Stimulated activated CD4-positive, alpha-beta T cell treated with anti-CD3 and anti-CD28 coated beads, Interleukin-15, amount 100 ng/mL, for 1 hour (primary cell): ENCODE results near the gene AGAP3.
A peak's percentile ranks its signal among the peaks of the same experiment; 100 is the strongest.

Source experiments
- DNase-seq, 2 donors: peaks; one replicate each; pipeline ENCODE4 v3.0.0-alpha.2; 2020; ENCODE audit warnings: low read depth in 1 of 2, low spot score in 1 of 2

The AGAP3 gene

DNA sequence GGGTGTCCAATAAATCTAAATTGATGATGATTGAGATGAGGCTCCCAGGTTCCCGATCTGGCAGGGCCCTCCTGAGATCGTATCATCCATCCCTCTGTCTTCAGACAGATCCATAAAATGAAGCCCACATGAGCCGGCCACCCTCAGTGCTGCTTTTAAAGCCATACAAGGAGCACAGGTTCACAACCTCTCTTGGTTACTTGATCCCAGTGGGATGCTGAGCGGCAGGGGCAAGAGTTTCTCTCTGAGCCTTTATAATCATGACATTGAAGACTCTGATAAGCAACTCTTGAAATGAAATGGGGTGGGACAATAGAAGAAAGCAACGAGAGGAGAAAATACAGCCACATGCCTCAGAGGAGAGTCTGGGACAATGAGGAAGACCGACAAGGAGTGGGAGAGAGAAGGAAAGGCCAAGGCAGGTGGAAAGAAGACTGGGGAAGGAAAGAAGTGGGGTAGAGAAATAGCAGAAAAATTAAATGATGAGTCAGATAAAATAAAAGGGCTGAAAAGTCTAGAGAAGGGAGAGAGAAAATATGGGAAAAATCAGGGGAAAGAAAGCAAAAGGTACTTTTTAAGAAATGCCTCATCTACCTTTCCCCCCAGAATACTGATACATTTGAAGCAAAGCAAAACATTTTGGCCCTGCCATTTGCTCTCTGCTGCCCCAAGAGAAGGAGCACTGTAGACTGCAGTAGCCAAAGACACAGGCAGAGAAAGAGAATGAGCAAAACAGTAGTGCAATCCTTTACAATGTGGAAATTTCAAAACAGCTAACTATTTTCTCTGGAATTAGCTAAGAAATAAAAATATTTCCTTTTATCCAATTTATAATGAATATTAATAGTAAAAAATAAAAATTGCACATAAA is 66.6 kb downstream of the AGAP3 start:
- DNase-seq, result no peak

DNA sequence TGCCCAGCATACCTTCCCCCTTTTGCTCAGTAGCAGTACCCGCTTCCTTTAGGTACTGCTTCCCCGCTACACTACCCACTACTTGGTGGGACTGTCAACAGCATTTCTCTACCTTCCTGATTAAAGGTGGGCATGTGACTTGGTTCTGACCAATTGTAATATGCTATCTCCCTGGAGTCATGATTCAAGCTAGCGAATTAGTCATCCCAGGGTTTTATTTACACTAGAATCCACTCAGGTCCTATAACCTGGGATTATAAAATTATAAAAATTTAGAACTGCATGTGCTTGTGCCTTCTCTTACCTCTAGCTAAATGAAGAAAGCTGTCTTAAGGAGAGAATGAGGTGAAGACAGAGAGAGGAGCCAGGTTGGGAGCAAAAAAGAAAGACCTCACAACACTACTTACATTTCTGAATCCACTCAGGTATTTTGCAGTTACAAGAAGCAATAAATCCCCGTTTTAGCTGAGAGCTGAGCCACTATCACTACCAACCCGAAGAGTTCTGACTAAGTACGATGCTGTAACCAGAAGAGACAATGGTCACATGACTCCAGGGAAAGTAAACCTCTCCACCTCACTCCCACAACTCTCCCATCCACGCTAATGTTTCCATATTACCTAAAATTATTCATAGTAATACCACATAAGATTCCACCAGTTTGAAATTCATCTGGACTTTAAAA is 71.5 kb downstream of the AGAP3 start:
- DNase-seq, result no peak

DNA sequence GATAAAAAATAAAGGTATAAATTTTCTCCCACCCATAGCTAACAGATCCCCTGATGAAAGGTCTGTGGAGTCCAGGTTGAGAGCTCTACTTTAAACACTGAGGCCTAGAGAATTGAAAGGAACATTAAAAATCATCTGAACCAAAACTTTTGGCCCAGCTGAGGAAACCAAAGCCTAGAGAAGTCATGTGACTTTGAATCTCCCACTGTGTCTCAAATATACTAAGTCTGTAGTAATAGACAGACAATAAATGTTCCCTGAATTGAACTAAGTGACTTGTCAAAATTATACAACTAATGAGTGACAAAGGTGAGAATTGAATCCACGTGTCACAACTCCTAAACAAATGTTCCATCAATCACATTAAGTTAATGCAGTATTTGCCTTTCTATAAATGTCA is 75.5 kb downstream of the AGAP3 start:
- DNase-seq, result no peak

DNA sequence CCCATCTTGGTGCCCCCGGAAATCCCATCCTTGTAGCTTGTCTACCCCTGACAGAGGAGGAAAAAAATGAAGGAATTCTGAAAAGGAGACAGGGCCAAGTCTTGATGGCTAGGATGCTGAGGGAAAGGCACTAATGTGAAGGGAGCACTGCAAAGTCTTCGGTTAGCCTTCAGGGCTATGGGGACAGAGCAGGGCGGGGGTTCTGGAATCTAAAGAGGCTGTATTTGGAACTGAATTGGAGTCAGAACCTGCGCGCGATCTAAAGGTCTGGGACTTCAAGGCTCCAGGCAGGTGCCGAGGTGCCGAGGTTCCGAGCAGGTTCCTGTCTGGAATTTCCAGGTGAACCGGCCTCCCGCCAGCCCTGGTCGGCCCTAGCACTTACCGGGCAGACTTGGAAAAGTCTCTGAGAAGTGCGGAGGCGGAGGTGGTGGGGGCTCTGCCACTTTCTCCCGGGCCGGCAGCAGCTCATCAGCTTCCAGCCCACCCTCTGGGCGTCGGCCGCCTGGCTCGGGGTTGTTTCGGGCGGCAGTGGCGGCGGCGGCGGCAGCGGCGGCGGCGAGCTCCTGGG is 80.4 kb downstream of the AGAP3 start:
- DNase-seq, result no peak

DNA sequence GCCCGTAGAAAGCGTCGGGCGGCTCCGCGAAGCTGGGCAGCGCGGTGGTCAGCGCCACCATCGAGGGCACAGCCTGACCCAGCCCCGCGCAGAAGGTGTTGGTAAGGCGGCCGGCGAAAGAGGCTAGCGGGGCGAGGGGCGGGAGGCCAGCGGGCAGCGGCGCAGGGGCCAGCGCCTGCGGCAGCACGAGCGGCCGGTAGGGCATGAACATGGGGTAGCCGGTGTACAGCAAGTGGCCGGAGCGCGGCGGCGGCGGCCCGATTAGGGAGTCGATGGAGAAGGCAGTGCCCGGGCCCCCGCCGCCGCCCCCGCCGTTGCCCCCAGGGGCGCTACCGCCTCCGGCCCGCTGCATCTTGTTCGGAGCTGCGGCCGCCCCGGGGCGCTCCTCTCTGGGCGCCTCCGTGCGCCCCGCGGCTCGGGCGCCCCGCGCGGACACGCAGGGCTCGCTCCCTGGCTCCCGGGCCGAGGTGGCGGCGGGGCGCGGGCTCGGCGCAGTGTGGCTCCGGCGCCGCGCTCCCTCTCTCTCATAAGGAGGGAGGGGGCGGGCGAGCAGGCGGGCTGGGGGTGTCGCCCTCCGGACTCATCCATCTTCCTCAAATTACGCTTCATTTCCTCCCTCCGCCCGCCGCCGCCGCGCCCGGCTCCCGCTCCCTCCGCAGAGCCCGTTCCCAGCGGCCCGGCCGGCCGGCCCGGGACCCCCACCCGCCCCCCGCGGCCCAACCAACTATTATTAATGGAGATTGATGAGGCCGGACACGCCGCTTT is 81.1 kb downstream of the AGAP3 start, which contains the start of gene GBX1:
GBX1 (minus strand) TSS at position 498 of the 765 bp plus-strand sequence; CDS start at position 352, 146 bp downstream.
- DNase-seq, result no peak

DNA sequence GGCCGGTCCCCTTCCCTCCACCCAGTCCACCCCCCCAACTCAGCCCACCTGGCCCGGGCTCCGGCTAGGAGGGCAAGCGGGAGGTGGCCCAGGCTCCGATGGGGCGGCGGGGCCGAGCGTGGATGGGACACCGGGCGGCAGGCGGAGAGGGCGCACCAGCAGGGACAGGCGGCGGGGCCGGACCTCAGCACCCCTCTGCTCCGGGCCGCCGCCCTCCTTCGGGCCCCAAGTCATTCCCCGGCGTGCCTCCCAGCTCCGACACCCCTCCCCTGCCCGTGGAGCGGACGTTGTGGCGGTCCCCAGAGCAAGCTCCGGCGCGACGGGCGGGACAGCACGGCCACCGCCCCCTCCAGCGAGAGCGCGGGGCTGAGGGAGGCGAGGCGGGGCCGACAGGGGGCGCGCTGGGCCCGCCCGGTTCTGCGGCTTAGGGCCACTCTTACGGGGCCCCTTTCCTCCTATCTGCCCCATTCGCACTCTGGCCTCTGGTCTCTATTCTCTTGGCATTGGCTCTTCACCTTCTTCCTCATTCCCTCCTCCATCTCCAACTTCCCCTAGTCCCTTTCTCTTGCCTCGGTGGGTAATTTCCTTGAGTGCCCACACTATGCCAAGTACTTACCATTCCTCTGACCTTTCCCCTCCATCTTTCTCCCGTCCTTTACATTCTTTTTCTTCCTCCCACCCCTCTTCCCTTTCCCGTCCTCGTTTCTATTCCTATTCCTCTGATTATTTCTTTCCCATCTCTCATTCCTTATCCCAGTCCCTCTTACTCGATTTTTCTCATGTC is 81.9 kb downstream of the AGAP3 start:
- DNase-seq, result peak; percentile 26 to 61

DNA sequence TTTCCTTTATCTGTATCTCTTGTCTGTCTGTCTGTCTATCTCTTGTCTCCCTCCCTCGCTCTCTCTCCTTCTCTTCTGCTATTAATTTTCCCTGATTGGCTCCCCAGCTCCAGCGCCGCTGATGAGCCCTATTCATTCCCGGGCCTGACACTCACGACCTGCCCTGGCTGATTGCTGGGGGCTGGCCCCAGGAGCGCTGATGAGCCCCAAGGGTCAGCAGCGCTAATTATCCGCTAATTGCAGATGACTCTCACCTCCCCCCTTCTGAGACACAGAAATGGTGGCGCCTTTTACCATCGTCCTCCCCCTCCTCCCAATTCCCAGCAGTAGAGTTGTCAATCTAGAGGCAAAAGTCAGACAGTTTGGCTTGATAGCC is 82.5 kb downstream of the AGAP3 start:
- DNase-seq, result no peak

DNA sequence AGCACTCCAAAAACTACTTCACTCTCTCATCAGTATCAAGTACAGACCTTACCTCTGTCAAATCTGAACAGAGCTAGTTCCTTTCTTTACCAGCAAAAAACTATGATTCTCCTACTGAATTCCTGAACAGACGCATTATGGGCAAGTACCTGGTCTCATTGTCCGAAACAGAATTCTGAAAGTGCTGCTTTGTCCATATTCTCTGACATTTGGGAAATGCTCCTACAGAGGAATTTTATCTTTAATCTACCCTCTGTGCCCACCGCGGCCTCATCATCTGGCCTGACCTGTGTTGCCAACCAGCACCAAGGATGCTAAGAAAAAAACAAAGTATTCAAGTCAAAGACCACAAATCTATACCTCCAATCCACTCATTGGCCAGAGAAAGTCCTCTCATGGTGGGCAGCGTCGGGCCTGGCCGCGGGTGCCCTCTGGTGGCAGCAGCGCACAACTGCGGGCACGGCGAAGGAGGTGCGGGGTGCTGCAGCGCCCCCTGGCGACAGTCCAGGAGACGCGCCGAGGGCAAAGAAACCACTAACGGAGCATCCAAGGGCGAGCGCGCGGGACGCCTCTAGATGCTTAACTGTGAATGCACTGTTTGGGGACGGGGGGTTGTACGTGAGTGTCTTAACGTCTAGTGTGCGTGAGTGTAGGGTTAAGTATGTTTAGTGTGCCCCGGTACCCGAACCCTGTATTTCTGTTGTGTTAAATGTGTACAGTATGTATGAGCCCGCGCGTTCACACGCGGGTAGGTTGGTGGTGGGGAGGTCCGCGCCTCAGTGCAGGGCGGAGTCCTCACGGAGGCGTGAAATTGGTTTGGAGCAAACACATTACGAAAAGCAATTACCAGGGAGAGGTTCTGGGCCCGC is 86.2 kb downstream of the AGAP3 start:
- DNase-seq, result peak; percentile 71 to 75

DNA sequence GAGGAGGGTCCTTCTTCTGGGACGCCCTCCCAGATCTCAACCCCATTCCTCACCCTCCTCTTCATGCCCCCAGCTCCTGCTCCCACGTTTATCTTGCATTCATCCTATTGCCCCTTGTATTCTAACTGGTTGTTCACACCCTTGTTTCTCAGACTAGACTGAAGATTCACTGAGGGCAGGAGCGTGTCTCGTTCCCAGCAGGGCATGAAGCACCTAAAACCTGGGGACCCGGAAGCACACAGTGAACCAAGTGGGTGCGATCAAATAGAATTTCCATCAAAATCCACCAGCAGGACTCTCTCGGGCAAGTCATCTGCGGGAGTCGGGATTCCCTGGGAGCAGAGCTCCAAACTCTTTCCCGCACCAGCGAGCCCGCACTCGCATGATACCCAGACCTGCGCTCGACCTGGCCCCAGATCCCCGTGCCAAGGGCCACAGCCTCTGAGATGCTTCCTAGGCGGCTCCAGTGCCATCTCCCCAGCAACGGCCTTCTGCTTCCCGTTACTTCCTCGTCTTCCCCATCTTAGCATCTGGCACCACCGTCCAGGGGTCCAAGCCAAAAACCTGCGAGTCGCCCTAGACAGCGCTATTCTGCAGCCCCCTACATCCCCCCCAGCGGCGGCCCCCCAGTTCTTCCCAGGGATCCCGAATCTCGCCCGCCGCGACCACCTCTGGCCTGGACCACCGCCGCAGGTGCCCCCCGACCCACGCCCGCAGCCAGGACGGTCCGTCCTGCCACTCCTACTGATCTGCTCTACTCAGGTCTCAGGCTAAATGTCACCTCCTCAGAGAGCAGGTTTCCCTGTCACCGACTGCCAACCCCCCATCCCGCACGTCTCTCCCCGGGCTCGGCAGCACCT is 87.3 kb downstream of the AGAP3 start:
- DNase-seq, result no peak

DNA sequence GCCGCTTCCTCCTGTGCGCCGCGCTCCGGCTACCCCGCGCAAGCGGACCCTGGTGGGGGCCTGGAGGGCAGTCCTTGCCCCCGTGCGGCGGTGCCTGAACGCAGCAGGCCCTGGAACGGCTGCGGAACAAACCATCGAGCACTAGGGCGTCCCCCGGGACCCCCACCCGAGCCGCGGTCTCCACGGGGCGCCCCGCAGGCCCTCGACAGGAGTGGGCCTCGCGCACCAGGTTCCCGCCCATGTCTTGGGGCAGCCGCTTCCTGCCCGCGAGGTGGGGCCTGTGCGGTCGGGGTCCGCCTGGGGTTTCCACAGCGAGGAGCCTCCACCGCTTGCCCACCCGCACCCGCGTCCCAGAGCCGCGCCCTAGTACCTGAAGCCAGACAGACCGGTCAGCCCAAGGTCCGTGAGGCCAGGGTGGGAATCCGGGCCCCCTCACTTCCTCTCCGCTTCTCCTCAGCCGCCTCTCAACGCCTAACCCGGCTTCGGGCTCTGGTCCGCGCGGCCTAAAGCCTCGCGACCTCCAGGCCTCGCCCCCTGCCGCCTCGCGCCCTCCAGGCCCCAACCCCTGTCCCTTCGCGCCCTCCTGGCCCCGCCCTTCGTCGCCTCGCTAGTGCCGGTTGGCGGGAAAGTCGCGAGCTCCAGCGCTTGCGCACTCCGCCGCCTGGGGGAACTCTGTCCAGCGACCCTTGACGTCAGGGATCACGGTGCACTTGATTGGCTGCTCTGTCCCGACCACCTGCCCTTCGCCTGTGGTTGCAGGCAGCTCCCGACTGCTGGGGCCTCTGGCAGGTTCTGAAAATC is 88.2 kb downstream of the AGAP3 start:
- no peak for DNase-seq

DNA sequence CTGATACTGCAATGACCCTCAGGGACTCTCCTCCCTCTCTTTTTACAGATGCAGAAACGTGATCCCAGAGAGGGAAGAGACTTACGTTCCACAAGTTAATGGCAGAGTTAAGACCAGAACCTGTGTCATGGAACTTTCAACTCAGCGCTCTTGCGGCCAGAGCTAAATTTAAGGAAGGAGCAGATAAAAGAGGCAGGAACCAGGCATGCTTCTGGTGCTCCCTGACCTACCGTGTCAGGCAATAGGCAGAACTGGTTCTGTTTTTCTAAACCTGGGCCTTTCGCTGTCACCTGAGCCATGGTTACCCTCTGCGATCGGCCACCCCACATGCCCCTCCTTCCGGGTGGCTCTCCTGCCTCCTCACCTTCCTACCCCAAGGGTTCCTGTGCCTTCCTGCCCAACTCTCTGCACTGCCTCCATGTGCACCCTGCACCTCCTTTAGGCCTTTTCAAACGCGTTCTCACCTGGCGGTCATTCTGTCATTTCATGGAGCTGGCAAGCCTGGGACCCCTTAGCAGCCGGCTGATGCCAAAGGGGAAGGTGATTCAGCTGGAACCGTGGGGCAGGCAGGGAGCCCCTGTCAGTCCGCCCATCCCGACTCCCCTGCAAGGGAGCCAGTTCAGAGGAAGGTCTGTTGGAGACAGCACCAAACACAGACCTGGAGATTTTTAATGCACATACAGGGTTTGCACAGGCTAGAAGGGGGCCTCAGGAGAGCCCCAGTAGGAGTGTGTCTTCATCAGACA is 88.9 kb downstream of the AGAP3 start:
- DNase-seq, result no peak

DNA sequence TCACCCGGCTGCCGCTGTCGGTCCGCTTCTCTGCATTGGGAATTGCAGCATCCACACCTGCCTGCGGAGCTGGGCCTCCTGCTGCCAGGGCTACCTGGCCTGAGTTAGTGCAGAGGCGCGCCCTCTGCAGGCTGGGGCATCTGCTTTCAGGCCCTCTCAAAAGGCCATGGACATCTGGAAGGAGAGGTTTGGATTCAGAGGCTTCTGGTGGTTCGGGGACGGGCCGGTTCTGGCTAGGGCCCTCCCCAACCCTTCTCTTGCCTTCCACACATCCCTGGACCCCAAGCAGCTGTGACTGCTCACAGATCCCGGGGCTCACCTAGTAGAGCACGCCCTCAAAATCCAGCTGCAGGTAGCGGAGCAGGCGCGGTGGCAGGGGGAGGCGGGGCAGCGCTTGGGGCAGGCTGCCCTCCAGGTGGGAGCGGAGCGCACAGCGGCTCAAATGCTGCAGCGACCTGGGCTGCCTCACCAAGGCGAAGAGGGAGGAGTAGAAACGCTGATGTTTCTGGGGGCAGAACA is 89.6 kb downstream of the AGAP3 start:
- no peak for DNase-seq

DNA sequence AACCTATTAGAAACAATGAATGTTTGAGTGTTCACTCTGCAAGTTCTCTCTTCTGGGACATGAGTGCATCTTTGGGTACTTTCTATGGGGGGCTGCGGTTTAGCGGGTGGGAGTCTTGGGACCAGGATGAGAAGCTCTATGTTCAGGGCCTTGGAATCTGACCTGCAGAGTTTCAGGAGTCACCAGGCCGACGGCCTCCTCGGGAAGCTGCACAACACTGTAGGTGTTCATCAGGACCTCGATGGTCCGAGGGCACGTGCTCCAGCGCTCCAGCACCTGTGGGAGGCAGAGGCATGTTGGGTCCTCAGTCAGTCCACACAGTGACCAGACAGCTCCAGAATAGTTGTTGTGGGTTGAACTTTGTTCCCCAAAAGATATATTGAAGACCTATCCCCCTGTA is 90.1 kb downstream of the AGAP3 start:
- no peak for DNase-seq

DNA sequence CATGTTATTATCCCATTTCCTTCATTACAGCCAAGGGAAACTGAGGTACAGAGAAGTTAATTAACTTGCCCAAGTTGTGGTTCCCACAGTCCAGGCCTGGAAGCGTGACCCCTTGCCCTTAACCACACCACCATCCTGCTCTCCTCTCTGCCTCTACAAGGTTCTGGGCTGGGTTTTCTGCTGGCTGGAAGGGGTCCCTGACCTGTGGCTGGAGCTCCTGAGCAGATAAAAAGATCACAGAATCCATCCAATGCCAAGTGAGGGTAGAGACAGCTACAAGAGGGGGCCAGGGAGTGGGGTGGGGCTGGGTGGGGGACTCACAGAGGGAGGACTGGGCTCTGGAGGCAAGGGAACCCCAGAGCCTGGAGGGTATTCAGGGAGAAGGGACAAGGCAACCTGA is 91.0 kb downstream of the AGAP3 start:
- DNase-seq, result no peak

DNA sequence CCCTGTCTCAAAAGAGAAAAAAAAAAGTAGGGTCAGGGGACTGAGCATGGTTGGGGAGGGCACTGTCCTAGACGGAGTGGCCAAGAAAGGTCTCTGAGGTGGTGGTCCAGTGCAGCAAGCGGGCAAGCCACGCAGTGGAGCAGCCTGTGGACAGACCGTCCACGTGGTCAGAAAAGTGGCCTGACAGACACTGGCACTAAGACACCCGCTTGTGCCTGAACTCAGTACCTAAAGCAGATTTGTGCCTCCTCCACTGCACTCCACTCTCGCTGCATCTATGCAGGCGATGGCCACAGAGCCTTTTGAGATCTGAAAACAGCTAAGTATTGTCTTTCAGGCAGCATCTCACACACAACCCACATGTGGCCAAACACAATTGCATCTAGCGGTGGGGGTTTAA is 92.0 kb downstream of the AGAP3 start:
- no peak for DNase-seq

DNA sequence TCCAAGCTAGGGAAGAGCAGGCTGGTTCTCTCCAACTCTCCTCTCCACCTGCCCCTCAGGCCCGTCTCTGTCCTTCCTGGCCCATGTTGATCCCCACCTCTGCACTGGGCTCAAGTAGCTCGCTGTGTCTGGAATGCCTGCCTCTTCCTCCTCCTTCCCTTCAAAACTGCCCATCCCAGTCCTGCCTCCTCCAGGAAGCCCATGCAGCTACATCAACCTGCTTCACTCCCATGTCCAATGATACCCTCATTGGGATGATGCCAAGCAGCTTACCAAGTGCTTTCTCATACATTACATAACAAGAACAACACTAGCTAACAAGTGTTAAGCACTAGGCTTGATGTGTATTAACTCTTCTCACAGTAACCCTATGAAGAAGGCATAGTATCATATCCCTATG is 92.6 kb downstream of the AGAP3 start:
- DNase-seq, result no peak

DNA sequence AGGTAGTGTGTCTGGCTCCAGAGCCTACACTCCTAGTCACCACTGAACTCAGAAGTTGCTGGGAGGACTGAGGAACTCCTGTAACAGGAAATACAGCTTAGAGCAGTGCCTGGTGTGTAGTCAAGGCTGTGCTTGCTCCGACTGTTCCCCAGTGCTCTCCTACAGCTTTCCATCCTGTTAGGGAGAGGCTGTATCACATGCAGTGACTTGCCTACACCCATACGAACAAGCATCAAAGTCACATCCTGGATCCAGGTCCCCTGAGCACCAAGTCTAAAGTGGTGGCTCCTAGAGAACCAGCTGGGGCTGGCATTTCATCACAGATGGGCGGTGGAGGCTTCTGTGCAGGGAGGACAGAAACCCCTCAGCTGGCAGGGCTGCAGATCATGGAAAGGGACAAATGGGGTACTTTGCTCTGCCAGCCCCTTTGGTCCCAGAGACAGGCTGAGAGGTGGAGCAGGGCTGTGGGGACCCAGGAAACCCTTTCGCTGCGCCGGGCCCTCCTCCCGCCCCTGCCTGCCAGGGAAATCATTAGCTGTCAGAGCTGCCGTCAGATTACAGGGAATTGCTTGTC is 93.1 kb downstream of the AGAP3 start:
- no peak for DNase-seq
